ENCODE measurements around the gene TYMP.
"Not testable (repeated sequence)": the region's sequence is repeated elsewhere in the genome, so short reads cannot be mapped to it uniquely, and the experiment has no call there.

TYMP gene

DNA sequence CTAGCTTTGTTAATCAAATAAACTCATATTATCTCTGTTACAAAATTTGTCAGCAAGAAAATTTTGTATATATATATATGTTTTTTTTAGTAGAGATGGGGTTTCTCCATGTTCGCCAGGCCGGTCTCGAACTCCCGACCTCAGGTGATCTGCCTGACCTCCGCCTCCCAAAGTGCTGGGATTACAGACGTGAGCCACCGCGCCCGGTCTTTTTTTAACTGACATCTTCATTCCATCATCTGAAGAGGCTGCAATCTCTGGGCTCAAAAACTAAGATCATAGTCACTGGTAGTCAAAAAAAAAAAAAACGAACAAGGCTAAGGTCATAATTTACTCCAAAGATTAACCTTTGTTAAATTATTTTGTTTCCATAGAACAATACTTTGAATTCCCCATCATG, 10.6 kb upstream of the TYMP start:
- Histone ChIP-seq H3K4me1 (ENCODE audit: insufficient read depth, low read length) (no peaks in the 10 kb centered on the region), H3K36me3 (ENCODE audit: insufficient read depth, low read length) (no peaks in the 10 kb centered on the region), H3K9me3 (ENCODE audit: low read length) (no peaks in the 10 kb centered on the region), H2AFZ (ENCODE audit: low read depth, low read length) (no peak overlapping the region), H3K4me3 (ENCODE audit: low read length) (no peak overlapping the region), H3K27me3 (ENCODE audit: insufficient read depth, low read length) (peaks cover 5% of the 10 kb centered on the region)

DNA sequence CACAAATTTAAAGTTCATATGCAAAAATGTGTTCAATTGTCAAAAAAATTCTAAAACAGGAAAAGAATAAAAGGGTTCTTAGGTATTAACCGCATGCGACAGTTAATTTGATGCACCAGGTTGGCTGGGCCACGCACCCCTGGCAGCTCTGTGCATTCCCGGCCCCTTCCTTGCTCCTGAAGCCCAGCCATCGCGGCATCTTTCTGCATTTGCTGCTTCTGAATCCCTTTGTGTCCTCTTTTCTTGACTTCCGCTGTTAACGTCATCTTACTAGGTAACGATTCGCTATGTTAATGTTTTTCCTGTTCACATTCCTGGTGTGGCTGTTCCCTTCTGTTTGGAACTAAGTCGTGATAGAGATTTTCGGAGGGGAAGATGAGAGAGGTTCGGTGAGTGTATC, 8.0 kb upstream of the TYMP start:
- H3K9me3 ChIP-seq (ENCODE audit: low read length) = no peaks in the 10 kb centered on the region
- H3K36me3 ChIP-seq (ENCODE audit: insufficient read depth, low read length) = no peaks in the 10 kb centered on the region
- H2AFZ ChIP-seq (ENCODE audit: low read depth, low read length) = no peak overlapping the region
- peaks cover 2% of the 10 kb centered on the region for H3K4me1 ChIP-seq (ENCODE audit: insufficient read depth, low read length)
- H3K4me3 ChIP-seq (ENCODE audit: low read length) = no peak overlapping the region
- H3K27me3 ChIP-seq (ENCODE audit: insufficient read depth, low read length) = no peaks in the 10 kb centered on the region

DNA sequence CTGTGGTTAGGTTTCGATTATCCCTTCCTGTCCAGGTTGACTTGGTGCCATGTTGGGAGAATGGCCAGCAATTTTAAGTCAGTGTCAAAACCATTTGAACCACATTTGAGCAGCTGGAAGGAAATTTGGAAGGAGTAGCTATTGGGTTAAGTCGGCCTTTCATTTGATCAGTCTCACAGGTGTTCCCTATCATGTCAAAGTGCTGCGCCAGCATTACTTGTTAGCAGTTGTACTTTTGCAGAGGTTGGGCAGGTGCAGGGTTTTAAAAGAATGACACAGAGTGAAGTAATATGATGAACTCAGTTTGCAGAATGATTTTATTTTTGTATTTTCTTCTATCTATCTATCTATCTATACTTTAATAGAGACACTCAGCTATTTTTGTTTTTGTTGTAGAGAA, 6.4 kb upstream of the TYMP start:
- H3K36me3 ChIP-seq (ENCODE audit: insufficient read depth, low read length) = no peaks in the 10 kb centered on the region
- H3K4me1 ChIP-seq (ENCODE audit: insufficient read depth, low read length) = peaks cover 9% of the 10 kb centered on the region
- no peak overlapping the region for H3K4me3 ChIP-seq (ENCODE audit: low read length)
- H3K9me3 ChIP-seq (ENCODE audit: low read length) = no peaks in the 10 kb centered on the region
- H2AFZ ChIP-seq (ENCODE audit: low read depth, low read length) = no peak overlapping the region
- peaks cover 3% of the 10 kb centered on the region for H3K27me3 ChIP-seq (ENCODE audit: insufficient read depth, low read length)

DNA sequence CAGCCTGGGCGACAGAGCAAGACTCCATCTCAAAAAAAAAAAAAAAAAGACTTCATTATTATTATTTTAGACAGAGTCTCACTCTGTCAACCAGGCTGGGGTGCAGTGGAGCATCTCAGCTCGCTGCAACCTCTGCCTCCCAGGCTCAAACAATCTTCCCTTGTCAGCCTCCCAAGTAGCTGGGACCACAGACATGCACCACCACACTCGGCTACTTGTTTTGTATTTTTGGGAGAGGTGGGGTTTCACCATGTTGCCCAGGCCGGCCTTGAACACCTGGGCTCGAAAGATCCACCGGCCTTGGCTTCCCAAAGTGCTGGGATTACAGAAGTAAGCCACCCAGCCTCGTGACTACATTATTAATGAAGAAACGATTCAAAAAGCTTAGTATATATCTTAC, 5.3 kb upstream of the TYMP start:
- H3K4me3 ChIP-seq (ENCODE audit: low read length) = no peak overlapping the region
- no peak overlapping the region for H2AFZ ChIP-seq (ENCODE audit: low read depth, low read length)
- H3K36me3 ChIP-seq (ENCODE audit: insufficient read depth, low read length) = no peaks in the 10 kb centered on the region
- peaks cover 7% of the 10 kb centered on the region for H3K27me3 ChIP-seq (ENCODE audit: insufficient read depth, low read length)
- H3K4me1 ChIP-seq (ENCODE audit: insufficient read depth, low read length) = peaks cover 9% of the 10 kb centered on the region
- H3K9me3 ChIP-seq (ENCODE audit: low read length) = peaks cover 7% of the 10 kb centered on the region

DNA sequence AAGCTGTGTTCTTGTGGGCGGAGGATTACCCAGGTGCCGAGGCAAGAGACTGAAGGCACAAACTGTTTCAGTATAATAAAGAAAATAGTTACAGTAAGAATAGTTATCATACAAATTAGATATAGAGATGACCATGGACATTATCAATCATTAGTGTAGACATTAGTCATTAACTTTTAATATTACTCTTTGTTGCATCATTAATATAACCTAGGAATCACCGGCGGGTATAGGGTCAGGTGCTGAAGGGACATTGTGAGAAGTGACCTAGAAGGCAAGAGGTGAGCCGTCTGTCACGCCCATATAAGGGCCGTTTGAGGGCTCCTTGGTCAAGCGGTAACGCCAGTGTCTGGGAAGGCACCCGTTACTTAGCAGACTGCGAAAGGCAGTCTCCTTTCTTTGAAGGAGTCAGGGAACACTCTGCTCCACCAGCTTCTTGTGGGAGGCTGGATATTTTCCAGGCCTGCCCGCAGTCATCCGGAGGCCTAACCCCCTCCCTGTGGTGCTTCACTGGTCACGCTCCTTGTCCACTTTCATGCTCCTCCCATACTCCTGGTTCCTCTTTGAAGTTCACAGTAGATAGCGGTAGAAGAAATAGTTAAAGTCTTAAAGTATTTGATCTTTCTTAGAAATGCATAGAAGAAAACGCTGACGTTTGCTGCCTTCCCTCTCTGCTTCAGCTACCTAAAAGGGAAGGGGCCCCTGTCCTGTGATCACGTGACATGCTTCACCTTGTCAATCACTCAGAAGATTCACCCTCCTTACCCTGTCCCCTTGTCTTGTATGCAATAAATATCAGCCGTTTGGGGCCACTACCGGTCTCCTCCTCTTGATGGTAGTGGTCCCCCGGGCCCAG, 4.3 kb upstream of the TYMP start:
- H3K27me3 ChIP-seq (ENCODE audit: insufficient read depth, low read length); H3K4me3 ChIP-seq (ENCODE audit: low read length): not testable (repeated sequence)

DNA sequence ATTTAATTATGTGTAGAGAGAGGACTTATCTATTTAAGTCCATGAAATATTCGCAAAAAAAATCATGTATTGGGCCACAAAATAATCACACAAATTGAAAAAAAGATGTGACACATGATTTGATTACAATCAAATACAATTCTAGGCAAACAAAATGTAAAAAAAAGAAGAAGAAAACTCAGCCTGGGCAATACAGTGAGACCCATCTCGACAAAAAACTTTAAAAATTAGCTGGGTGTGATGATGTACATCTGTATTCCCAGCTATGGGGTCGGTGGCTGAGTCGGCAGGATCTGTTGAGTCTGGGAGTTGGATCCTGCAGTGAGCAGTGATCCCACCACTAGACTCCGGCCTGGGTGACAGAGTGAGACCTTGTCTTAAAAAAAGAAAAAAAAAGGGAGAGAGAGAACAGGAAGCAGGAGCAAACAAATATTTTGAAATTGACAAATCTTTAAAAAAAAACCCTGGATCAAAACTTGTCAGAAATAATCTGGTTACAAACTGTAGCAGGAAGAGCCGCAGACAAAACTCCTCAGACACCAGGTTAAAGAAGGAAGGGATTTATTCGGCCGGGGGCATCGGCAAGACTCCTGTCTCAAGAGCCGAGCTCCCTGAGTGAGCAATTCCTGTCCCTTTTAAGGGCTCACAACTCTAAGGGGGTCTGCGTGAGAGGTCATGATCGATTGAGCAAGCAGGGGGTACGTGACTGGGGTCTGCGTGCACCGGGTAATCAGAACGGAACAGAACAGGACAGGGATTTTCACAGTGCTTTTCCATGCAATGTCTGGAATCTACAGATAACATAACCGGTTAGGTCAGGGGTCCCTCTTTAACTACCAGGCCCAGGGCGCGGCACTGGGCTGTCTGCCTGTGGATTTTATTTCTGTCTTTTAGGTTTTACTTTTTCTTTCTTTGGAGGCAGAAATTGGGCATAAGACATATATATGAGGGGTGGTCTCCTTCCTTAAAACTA, 3.3 kb upstream of the TYMP start:
- Histone ChIP-seq H3K9me3 (ENCODE audit: low read length) (peaks cover 15% of the 10 kb centered on the region), H3K4me1 (ENCODE audit: insufficient read depth, low read length) (peaks cover 9% of the 10 kb centered on the region), H3K36me3 (ENCODE audit: insufficient read depth, low read length) (no peaks in the 10 kb centered on the region), H3K27me3 (ENCODE audit: insufficient read depth, low read length) (peaks cover 7% of the 10 kb centered on the region), H2AFZ (ENCODE audit: low read depth, low read length) (peak overlapping the region; percentile 80), H3K4me3 (ENCODE audit: low read length) (peak overlapping the region; percentile 67)

More for the DNA sequence above, 4.3 kb upstream of the TYMP start:
- not testable (repeated sequence) for H3K36me3 ChIP-seq (ENCODE audit: insufficient read depth, low read length); H3K4me1 ChIP-seq (ENCODE audit: insufficient read depth, low read length); H2AFZ ChIP-seq (ENCODE audit: low read depth, low read length)
- H3K9me3 ChIP-seq (ENCODE audit: low read length) = peaks cover 14% of the 10 kb centered on the region

DNA sequence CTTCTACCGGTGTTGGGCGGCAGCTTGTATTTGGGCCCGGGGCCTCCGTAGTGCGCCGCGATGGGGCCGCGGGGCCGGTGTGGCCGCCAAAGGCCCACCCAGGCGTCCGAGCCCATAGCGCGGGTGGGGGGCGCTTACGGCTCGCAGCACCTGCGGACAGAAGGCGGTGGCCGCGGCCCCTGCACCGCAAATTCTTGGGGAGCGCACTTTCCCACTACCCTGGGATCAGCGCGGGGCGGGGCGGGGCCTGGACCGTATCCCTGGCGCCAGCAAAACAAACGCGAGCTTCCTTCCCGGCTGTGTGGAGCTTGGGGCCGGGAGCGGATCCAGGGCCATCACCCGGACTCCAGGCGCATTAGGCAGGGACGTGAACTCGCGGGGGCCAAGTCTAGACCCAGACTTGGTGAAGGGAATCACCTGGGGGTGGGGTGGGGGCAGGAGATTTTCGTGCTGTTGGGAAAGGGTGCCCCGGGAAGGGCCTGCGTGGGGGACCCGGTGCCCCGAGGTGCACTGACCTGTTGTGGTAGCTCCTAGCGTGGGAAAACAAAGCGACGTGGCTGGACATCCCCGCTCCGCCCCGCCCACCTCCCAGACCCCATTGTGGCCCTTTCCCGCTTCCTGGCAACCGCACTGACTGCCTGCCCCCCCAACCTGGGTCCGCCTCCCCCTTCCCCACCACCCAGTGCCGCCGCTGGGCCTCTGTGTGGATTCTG, 2.3 kb upstream of the TYMP start:
- peaks cover 9% of the 10 kb centered on the region for H3K4me1 ChIP-seq (ENCODE audit: insufficient read depth, low read length)
- peak overlapping the region; percentile 80 for H2AFZ ChIP-seq (ENCODE audit: low read depth, low read length)
- H3K9me3 ChIP-seq (ENCODE audit: low read length) = peaks cover 15% of the 10 kb centered on the region
- peaks cover 7% of the 10 kb centered on the region for H3K27me3 ChIP-seq (ENCODE audit: insufficient read depth, low read length)
- no peaks in the 10 kb centered on the region for H3K36me3 ChIP-seq (ENCODE audit: insufficient read depth, low read length)
- peak overlapping the region; percentile 67 for H3K4me3 ChIP-seq (ENCODE audit: low read length)

DNA sequence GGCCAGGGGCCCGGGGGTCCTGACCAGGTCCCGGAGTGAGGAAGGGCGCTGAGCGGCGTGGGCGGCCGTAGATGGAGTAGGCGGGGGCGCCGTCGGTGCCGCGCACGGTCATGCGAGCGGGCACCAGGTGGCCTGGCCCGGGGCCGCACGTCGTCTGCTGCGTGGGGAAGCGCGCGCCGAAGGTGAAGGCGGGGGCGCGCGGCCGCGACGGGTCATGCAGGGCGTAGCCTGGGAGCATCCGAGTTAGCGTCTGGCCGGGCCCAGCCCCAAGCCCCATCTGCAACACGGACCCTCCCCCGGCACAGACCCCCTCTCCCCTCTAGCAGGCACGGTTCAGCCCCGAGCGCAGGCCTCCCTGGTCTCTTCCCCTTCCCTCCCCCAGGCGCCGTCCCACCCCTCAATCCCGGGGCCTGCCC, 1.7 kb upstream of the TYMP start:
- H3K27me3 ChIP-seq (ENCODE audit: insufficient read depth, low read length) = peaks cover 7% of the 10 kb centered on the region
- peaks cover 15% of the 10 kb centered on the region for H3K9me3 ChIP-seq (ENCODE audit: low read length)
- peaks cover 13% of the 10 kb centered on the region for H3K4me1 ChIP-seq (ENCODE audit: insufficient read depth, low read length)
- no peaks in the 10 kb centered on the region for H3K36me3 ChIP-seq (ENCODE audit: insufficient read depth, low read length)
- H3K4me3 ChIP-seq (ENCODE audit: low read length) = peak overlapping the region; percentile 67
- H2AFZ ChIP-seq (ENCODE audit: low read depth, low read length) = peak overlapping the region; percentile 80

DNA sequence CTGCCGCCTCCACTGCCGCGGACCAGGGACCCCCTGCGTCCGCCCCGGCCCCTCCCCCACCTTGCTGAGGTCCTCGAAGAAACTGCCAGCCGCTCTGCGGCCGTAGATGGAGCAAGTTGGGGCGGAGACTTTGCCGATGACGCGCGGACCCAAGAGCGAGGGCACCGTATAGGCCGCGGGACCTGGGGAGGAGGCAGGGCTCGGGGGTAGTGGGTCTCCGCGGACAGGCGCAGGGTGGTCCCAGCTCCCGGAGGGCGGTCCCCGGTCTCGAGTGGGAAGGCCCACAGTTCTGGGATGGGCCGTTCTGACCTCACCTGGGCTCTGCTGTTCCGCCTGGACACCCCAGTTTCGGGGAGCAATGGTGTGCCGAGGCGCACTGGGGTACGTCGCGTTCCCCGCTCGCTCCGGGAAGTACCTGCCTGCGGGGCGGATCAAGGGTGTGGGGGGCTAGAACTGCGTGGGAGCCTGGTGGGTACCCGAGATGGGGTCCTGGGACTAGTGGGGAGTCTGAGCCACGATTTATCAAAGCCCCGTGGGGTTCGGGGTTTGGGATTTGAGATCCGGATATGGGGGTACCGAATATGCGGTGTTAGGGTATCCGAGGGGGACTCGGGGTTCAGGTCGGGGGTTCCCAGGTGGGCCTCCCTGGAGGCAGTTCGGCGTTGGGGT, 1.2 kb upstream of the TYMP start:
- Histone ChIP-seq H3K9me3 (ENCODE audit: low read length) (peaks cover 15% of the 10 kb centered on the region), H3K4me3 (ENCODE audit: low read length) (no peak overlapping the region), H3K27me3 (ENCODE audit: insufficient read depth, low read length) (peaks cover 7% of the 10 kb centered on the region), H3K36me3 (ENCODE audit: insufficient read depth, low read length) (no peaks in the 10 kb centered on the region), H2AFZ (ENCODE audit: low read depth, low read length) (no peak overlapping the region), H3K4me1 (ENCODE audit: insufficient read depth, low read length) (peaks cover 14% of the 10 kb centered on the region)

DNA sequence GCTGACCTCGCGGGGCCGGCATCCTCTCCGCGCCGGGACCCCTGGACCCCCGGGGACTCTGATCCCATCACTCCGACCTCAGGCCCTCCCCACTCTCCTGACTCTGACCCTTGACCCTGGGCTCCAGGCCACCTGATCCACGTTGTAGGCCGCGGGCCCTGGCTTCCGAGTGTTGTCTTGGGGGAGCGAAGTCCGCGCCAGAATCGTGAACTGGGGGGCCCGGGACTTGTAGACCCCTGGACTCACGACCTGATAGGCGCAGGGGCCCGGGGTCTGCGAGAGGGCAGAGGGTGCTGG, 716 bp upstream of the TYMP start:
- Histone ChIP-seq H3K4me1 (ENCODE audit: insufficient read depth, low read length) (peaks cover 14% of the 10 kb centered on the region), H3K36me3 (ENCODE audit: insufficient read depth, low read length) (no peaks in the 10 kb centered on the region), H3K9me3 (ENCODE audit: low read length) (peaks cover 15% of the 10 kb centered on the region), H3K27me3 (ENCODE audit: insufficient read depth, low read length) (peaks cover 7% of the 10 kb centered on the region), H2AFZ (ENCODE audit: low read depth, low read length) (no peak overlapping the region), H3K4me3 (ENCODE audit: low read length) (no peak overlapping the region)

DNA sequence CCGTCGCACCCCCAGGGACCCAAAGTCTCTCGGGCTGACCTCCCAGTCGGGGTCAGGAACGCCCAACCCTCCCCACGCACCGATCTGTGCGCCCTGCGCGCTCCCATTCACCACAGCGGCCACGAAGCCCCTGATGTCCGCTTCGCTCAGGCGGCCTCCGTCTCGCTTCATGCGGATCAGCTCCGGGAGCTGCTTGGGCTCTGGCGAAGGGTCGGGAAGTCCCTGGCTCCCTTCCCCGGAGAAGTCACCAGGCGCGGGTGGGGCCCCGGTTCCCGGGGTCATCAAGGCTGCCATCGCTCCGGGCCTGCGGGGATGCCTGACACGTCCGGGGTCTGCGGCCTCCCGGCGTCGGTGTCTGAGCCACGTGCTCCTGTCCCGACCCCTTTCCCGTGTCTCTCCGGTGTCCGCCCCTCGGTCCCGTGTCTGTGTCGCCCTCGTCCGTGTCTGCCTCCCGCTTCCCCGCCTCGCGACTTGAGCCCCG, 356 bp downstream of the TYMP start:
- Histone ChIP-seq H3K4me3 (ENCODE audit: low read length) (no peak overlapping the region), H2AFZ (ENCODE audit: low read depth, low read length) (no peak overlapping the region), H3K36me3 (ENCODE audit: insufficient read depth, low read length) (no peaks in the 10 kb centered on the region), H3K27me3 (ENCODE audit: insufficient read depth, low read length) (peaks cover 7% of the 10 kb centered on the region), H3K9me3 (ENCODE audit: low read length) (peaks cover 15% of the 10 kb centered on the region), H3K4me1 (ENCODE audit: insufficient read depth, low read length) (peaks cover 23% of the 10 kb centered on the region)

DNA sequence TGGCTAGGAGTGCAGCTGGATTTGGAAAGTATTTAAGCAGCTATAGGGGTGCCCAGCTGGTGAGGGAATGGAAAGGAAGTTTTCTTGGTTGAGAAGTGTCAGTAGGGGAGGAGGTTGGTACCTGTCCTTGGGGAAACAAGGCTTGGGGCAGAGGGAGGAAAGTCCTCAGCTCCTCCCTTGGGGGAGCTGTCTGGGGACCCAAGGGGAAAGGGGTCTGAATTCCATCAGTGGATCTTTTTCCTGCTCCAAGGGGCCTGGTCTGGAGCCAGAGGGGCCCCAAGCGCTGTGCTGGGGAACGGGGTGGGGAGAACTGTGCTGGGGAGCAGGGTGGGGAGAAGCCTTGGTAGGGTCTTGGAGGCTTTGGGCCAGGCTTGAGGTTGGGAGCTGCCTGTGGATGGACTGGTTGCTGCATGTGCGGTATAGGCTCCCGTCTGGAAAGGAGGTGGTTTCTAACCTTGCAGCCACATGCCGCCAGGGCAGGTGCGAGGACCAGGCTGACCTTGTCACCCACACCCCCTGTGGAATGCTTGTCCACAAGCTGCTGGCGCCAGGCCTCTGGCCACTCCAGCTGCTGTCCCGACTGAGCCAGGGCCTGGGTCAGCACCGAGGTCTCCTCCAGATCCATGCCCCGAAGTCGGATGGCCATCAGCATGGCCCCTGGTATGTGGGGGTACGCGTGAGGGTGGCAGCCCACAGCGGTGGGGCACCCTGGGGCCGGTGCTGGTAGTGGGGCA, 963 bp downstream of the TYMP start:
- peaks cover 1% of the 10 kb centered on the region for H3K36me3 ChIP-seq (ENCODE audit: insufficient read depth, low read length)
- peaks cover 26% of the 10 kb centered on the region for H3K4me1 ChIP-seq (ENCODE audit: insufficient read depth, low read length)
- no peak overlapping the region for H2AFZ ChIP-seq (ENCODE audit: low read depth, low read length)
- peaks cover 15% of the 10 kb centered on the region for H3K9me3 ChIP-seq (ENCODE audit: low read length)
- H3K4me3 ChIP-seq (ENCODE audit: low read length) = no peak overlapping the region
- H3K27me3 ChIP-seq (ENCODE audit: insufficient read depth, low read length) = peaks cover 7% of the 10 kb centered on the region

All from neuron (in vitro differentiated cells).